HepG2 (cell line): ENCODE results near the gene CEP63. TPM values are rescaled to one million over a fixed set of nuclear protein-coding genes. Genes with fewer than 3 reads are reported as not detected.

Experiments used
- CAMTA2 ChIP-seq: sonication (generic); formaldehyde crosslinking; IDR thresholded peaks from 2 replicates; pipeline ENCODE4 v1.4.0; 2020; ENCODE audit warnings: mild to moderate bottlenecking, missing genetic modification reagents, borderline replicate concordance
- JDP2 ChIP-seq: sonication (generic); formaldehyde crosslinking; IDR thresholded peaks from 2 replicates; pipeline ENCODE4 v1.8.1; 2022; ENCODE audit warnings: missing genetic modification reagents, borderline replicate concordance
- KLF13 ChIP-seq: sonication (generic); formaldehyde crosslinking; IDR thresholded peaks from 2 replicates; pipeline ENCODE4 v1.4.0; 2020; ENCODE audit warnings: mild to moderate bottlenecking, missing genetic modification reagents
- RNF219 ChIP-seq: sonication (generic); formaldehyde crosslinking; IDR thresholded peaks from 2 replicates; pipeline ENCODE4 v1.5.0; 2020; ENCODE audit warnings: mild to moderate bottlenecking, missing genetic modification reagents
- SMC3 ChIP-seq: IDR thresholded peaks from 2 replicates; pipeline ENCODE4 v1.6.1; 2011; ENCODE audit warnings: low read length, improper control_type of control experiment
- SRF ChIP-seq: IDR thresholded peaks from 2 replicates; pipeline ENCODE4 v1.6.1; 2011; ENCODE audit warnings: mild to moderate bottlenecking, low read depth, low read length, moderate library complexity
- ZHX1 ChIP-seq: sonication (generic); formaldehyde crosslinking; IDR thresholded peaks from 2 replicates; pipeline ENCODE4 v1.8.1; 2022; ENCODE audit warnings: low read depth, mild to moderate bottlenecking, missing genetic modification reagents
- ZNF260 ChIP-seq: sonication (generic); formaldehyde crosslinking; IDR thresholded peaks from 2 replicates; pipeline ENCODE4 v1.4.0; 2020; ENCODE audit warnings: missing genetic modification reagents, low read depth, mild to moderate bottlenecking, borderline replicate concordance
- ZNF776 ChIP-seq: sonication (generic); formaldehyde crosslinking; IDR thresholded peaks from 2 replicates; pipeline ENCODE4 v1.4.0; 2020; ENCODE audit warnings: mild to moderate bottlenecking, missing genetic modification reagents
- polyA plus RNA-seq, 8 experiments: library from polyadenylated mRNA; depleted of rRNA in 3 of 8; stranded (reverse) in 7 of 8; unstranded in 1 of 8; fragments of >200 nt; fragmentation: Illumina TruSeq in 4 of 8; extraction: Trizol in 4 of 8; gene quantifications; 2 replicates each; pipeline versions ENCODE4 v1.2.1 to v1.2.3, GENCODE V29; 2011 to 2016; ENCODE audit warnings: low read depth in 4 of 8, missing spikeins in 1 of 8, mixed read lengths in 1 of 8; ENCODE audit not compliant: insufficient read depth in 1 of 8
- total RNA-seq, 5 experiments: library from RNA; depleted of rRNA; stranded (reverse); fragments of >200 nt; fragmentation: Illumina TruSeq; extraction: Trizol; gene quantifications; 2 replicates each; pipeline ENCODE4 v1.2.3, GENCODE V29; 2016; ENCODE audit warnings: low read depth in 1 of 5

The CEP63 gene
- total and polyA plus RNA-seq, 2 of the 13 experiments (the other 11 are each of a cell fraction or from before 2014, with no cell fraction given): 7.2 to 18.4 TPM

GRCh38 chr3:134485718-134486576 lies at the start of gene CEP63, which contains the start of gene ANAPC13 (continued):
- peak; percentile 78; the same call in 1 of the 2 replicates for TF ChIP-seq ZNF776 (CRISPR knock-in tag)
- peak; percentile 62; the same call in 1 of the 2 replicates for TF ChIP-seq CAMTA2
- TF ChIP-seq KLF13: peak; percentile 92; the same call in 1 of the 2 replicates
- TF ChIP-seq JDP2 (CRISPR knock-in tag): no peak
- TF ChIP-seq ZNF260 (CRISPR knock-in tag): no peak
- no peak for TF ChIP-seq SMC3
- no peak for TF ChIP-seq RNF219 (CRISPR knock-in tag)
- no peak for TF ChIP-seq SRF
- 0 out of 2 replicates have a peak, but pooled peaks have one; percentile 51 for TF ChIP-seq ZHX1
